Astrocyte of the hippocampus (primary cell): ENCODE measurements around the gene FAM216B.
"Not testable (repeated sequence)": the region's sequence is repeated elsewhere in the genome, so short reads cannot be mapped to it uniquely, and the experiment has no call there.

ENCODE experiments used
- DNase-seq: peaks from one replicate; pipeline ENCODE4 v3.0.0; 2011; ENCODE audit warnings: low read depth, low spot score

Gene FAM216B

GRCh38 chr13:42781352-42781751 is at the start of gene FAM216B:
Gene FAM216B (plus strand): TSS chr13:42781584. CDS start chr13:42784068, 2,484 bp downstream.
- DNase-seq, result no peak

- no peak for DNase-seq
These were observed 49.3 kb upstream of the FAM216B start for GRCh38 chr13:42732073-42732472.

- DNase-seq, result no peak
These were observed 48.3 kb upstream of the FAM216B start for GRCh38 chr13:42733046-42733445.

- no peak for DNase-seq
These were observed 46.4 kb upstream of the FAM216B start for GRCh38 chr13:42735010-42735409.

- DNase-seq, result no peak
These were observed 40.6 kb upstream of the FAM216B start for GRCh38 chr13:42740753-42741152.

- DNase-seq, result no peak
These were observed 39.5 kb upstream of the FAM216B start for GRCh38 chr13:42741914-42742313.

- no peak for DNase-seq
These were observed 35.7 kb upstream of the FAM216B start for GRCh38 chr13:42745655-42746054.

- DNase-seq, result no peak
These were observed 34.5 kb upstream of the FAM216B start for GRCh38 chr13:42746866-42747265.

- DNase-seq, result peak; percentile 91
These were observed 33.9 kb upstream of the FAM216B start for GRCh38 chr13:42747399-42747873.

GRCh38 chr13:42750794-42751193 is 30.6 kb upstream of the FAM216B start:
- no peak for DNase-seq

GRCh38 chr13:42751693-42752092 is 29.7 kb upstream of the FAM216B start:
- no peak for DNase-seq

- no peak for DNase-seq
These were observed 28.7 kb upstream of the FAM216B start for GRCh38 chr13:42752731-42753130.

GRCh38 chr13:42753697-42754096 is 27.7 kb upstream of the FAM216B start:
- DNase-seq, result no peak

GRCh38 chr13:42754801-42755510 is 26.4 kb upstream of the FAM216B start:
- peak; percentile 26 for DNase-seq

- DNase-seq, result no peak
These were observed 23.5 kb upstream of the FAM216B start for GRCh38 chr13:42757678-42758420.

- no peak for DNase-seq
These were observed 22.9 kb upstream of the FAM216B start for GRCh38 chr13:42758515-42758914.

- peak; percentile 73 for DNase-seq
These were observed 20.4 kb upstream of the FAM216B start for GRCh38 chr13:42760951-42761350.

GRCh38 chr13:42762251-42762650 is 19.1 kb upstream of the FAM216B start:
- DNase-seq, result peak; percentile 24

GRCh38 chr13:42762917-42763316 is 18.5 kb upstream of the FAM216B start:
- DNase-seq, result peak; percentile 56

- no peak for DNase-seq
These were observed 15.4 kb upstream of the FAM216B start for GRCh38 chr13:42766016-42766415.

- no peak for DNase-seq
These were observed 11.7 kb upstream of the FAM216B start for GRCh38 chr13:42769650-42770049.

GRCh38 chr13:42776558-42776957 is 4.8 kb upstream of the FAM216B start:
- DNase-seq, result not testable (repeated sequence)

GRCh38 chr13:42777467-42777866 is 3.9 kb upstream of the FAM216B start:
- DNase-seq, result no peak
